ENCODE measurements around the gene EFNA1.

DNA sequence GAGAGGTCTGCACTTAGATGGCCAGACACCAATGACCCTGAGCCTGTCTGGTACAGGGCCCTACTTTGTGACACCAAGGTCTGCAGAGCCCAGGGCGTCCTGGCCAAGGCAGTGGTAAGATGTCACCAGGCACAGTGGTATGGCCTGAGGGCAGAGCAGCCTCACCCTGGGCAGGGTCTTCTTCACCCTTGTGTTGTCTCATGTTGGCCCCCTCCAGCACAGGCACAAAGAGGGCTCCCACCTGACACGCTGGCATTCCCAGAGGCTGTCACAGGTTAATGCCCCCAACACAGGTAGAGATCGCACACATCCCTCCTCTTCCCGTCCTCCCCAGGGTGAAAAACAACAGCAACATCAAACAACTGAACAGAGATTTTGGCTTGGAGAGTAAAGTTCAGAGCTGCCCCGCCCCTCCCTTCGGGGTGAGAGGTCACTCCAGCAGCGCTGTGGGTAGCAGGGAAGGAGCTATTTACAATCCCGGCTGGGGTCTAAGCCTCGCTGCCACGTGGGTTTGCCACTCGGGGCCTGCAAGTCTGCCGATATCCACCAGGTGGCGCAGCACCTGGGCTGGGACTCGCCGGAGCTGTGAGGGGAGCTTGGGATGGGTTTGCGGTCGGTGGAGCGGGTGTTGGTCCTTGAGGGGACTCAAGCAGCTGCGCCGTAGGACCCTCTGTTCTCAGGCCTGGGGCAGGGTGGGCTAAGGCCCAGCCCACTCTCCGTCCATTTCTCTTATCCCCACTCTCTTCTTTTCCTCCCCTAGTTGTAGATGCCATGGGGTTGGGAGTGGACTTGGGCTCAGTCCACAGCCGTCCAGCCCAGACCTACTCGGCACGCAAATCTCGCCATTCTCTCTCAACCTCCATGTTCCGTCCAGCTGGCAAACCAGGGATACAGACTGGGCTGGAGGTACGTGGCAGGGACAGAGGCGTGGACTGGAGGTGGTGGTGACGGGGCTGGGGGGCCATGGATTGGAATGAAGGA is 36.3 kb upstream of the EFNA1 start:
- TF ChIP-seq, protein P1, sequence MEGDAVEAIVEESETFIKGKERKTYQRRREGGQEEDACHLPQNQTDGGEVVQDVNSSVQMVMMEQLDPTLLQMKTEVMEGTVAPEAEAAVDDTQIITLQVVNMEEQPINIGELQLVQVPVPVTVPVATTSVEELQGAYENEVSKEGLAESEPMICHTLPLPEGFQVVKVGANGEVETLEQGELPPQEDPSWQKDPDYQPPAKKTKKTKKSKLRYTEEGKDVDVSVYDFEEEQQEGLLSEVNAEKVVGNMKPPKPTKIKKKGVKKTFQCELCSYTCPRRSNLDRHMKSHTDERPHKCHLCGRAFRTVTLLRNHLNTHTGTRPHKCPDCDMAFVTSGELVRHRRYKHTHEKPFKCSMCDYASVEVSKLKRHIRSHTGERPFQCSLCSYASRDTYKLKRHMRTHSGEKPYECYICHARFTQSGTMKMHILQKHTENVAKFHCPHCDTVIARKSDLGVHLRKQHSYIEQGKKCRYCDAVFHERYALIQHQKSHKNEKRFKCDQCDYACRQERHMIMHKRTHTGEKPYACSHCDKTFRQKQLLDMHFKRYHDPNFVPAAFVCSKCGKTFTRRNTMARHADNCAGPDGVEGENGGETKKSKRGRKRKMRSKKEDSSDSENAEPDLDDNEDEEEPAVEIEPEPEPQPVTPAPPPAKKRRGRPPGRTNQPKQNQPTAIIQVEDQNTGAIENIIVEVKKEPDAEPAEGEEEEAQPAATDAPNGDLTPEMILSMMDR (IDR thresholded peaks at IDR 0.05), result peak; percentile 97 to 100 (median 98)
- TF ChIP-seq POLR2A (IDR thresholded peaks at IDR 0.05), result no peak

Measured in right lobe of liver (tissue), 4 donors.